Measurements from ENCODE around the gene MARK2.

DNA sequence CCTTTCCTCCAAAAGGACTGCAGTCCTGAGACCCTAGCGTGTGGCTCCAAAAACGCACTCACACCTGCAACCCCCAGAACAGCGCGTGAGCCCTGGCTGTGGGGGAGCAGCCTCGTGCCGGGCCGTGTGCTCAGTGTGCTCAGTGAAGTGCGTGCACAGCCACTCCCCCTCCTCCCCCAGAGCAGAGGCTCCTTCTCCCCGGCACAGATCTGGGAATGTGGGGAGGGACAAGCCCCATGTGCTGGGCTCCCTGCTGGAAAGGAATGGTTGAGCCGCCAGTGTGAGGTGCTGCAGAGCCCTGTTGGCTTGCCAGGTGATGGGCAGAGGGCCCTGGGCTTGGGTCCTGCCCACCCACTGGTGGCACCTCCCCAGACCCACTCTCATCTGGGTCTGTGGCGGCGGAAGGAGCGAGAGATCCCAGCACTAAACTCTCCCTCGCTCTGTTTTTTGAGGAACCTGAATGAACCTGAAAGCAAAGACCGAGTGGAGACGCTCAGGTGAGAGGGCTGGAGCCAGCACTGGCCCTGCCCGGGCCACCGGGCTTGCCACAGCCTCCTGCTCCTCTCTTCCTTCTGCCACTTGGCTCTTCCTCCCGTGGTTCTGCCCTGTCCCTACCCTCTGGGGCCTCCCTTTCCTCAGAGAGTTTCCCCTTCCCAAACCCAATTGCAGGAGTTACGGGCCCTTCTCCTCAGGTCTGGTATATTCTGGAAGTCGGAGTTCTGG is 69.1 kb downstream of the MARK2 start:
- TF ChIP-seq, protein P1, sequence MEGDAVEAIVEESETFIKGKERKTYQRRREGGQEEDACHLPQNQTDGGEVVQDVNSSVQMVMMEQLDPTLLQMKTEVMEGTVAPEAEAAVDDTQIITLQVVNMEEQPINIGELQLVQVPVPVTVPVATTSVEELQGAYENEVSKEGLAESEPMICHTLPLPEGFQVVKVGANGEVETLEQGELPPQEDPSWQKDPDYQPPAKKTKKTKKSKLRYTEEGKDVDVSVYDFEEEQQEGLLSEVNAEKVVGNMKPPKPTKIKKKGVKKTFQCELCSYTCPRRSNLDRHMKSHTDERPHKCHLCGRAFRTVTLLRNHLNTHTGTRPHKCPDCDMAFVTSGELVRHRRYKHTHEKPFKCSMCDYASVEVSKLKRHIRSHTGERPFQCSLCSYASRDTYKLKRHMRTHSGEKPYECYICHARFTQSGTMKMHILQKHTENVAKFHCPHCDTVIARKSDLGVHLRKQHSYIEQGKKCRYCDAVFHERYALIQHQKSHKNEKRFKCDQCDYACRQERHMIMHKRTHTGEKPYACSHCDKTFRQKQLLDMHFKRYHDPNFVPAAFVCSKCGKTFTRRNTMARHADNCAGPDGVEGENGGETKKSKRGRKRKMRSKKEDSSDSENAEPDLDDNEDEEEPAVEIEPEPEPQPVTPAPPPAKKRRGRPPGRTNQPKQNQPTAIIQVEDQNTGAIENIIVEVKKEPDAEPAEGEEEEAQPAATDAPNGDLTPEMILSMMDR (IDR thresholded peaks at IDR 0.05 in 2 of 3, conservative IDR thresholded peaks at IDR 0.05 in 1 of 3; ENCODE audit: borderline replicate concordance in 1 of 3, insufficient read depth in 1 of 3, low read depth in 2 of 3, low read length in 2 of 3): peak in 1 of 3 experiments; percentile 25; a peak in 1 of 6 replicates
- TF ChIP-seq JUND (IDR thresholded peaks at IDR 0.05) (no peak), EZH2 (IDR thresholded peaks at IDR 0.05) (no peak), POLR2A (IDR thresholded peaks at IDR 0.05; ENCODE audit: borderline replicate concordance, extremely low read depth, insufficient read depth, insufficient read length) (no peak), TCF7L2 (IDR thresholded peaks at IDR 0.05; ENCODE audit: borderline replicate concordance, extremely low read depth, insufficient read depth, insufficient read length) (no peak), CEBPB (IDR thresholded peaks at IDR 0.05; ENCODE audit: low read depth) (no peak), RAD21 (IDR thresholded peaks at IDR 0.05; ENCODE audit: low read depth) (no peak), YY1 (IDR thresholded peaks at IDR 0.05; ENCODE audit: extremely low read depth, insufficient replicate concordance, low read depth, low read length) (no peak), POLR2AphosphoS5 (IDR thresholded peaks at IDR 0.05; ENCODE audit: low read depth, low read length) (no peak), EZH2phosphoT487 (IDR thresholded peaks at IDR 0.05; ENCODE audit: borderline replicate concordance) (no peak)
- TF ChIP-seq, protein P2, sequence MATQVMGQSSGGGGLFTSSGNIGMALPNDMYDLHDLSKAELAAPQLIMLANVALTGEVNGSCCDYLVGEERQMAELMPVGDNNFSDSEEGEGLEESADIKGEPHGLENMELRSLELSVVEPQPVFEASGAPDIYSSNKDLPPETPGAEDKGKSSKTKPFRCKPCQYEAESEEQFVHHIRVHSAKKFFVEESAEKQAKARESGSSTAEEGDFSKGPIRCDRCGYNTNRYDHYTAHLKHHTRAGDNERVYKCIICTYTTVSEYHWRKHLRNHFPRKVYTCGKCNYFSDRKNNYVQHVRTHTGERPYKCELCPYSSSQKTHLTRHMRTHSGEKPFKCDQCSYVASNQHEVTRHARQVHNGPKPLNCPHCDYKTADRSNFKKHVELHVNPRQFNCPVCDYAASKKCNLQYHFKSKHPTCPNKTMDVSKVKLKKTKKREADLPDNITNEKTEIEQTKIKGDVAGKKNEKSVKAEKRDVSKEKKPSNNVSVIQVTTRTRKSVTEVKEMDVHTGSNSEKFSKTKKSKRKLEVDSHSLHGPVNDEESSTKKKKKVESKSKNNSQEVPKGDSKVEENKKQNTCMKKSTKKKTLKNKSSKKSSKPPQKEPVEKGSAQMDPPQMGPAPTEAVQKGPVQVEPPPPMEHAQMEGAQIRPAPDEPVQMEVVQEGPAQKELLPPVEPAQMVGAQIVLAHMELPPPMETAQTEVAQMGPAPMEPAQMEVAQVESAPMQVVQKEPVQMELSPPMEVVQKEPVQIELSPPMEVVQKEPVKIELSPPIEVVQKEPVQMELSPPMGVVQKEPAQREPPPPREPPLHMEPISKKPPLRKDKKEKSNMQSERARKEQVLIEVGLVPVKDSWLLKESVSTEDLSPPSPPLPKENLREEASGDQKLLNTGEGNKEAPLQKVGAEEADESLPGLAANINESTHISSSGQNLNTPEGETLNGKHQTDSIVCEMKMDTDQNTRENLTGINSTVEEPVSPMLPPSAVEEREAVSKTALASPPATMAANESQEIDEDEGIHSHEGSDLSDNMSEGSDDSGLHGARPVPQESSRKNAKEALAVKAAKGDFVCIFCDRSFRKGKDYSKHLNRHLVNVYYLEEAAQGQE (IDR thresholded peaks at IDR 0.05; ENCODE audit: low read depth): no peak
